COLO829 (cell line): ENCODE results near the gene SPRYD3.
A peak's percentile ranks its signal among the peaks of the same experiment; 100 is the strongest.
"Not testable (repeated sequence)": the region's sequence is repeated elsewhere in the genome, so short reads cannot be mapped to it uniquely, and the experiment has no call there.

ENCODE experiments used
- DNase-seq: peaks from one replicate; pipeline ENCODE4 v3.0.0; 2012; ENCODE audit warnings: low spot score

SPRYD3 gene

GRCh38 chr12:53101931-53102781 lies 23.0 kb upstream of the SPRYD3 start:
- no peak for DNase-seq

GRCh38 chr12:53101266-53101665 lies 22.1 kb upstream of the SPRYD3 start:
- DNase-seq: no peak

- DNase-seq: no peak
Measured at GRCh38 chr12:53100466-53101151, 21.4 kb upstream of the SPRYD3 start.

GRCh38 chr12:53099071-53099882 lies 20.1 kb upstream of the SPRYD3 start:
- DNase-seq: peak; percentile 97

GRCh38 chr12:53098354-53098981 lies 19.3 kb upstream of the SPRYD3 start:
- no peak for DNase-seq

- DNase-seq: no peak
Measured at GRCh38 chr12:53097564-53098353, 18.6 kb upstream of the SPRYD3 start, which contains the start of gene IGFBP6. Gene IGFBP6, plus strand, starts transcription at chr12:53097667. Its CDS starts 51 bp downstream, at chr12:53097718.

GRCh38 chr12:53097207-53097563 lies 18.0 kb upstream of the SPRYD3 start:
- no peak for DNase-seq

- no peak for DNase-seq
Measured at GRCh38 chr12:53096759-53097158, 17.6 kb upstream of the SPRYD3 start.

- DNase-seq: no peak
Measured at GRCh38 chr12:53096089-53096741, 17.0 kb upstream of the SPRYD3 start.

- not testable (repeated sequence) for DNase-seq
Measured at GRCh38 chr12:53095596-53095895, 16.4 kb upstream of the SPRYD3 start.

GRCh38 chr12:53094796-53095595 lies 15.8 kb upstream of the SPRYD3 start:
- DNase-seq: not testable (repeated sequence)

GRCh38 chr12:53094394-53094787 lies 15.2 kb upstream of the SPRYD3 start:
- DNase-seq: no peak

- DNase-seq: no peak
Measured at GRCh38 chr12:53093777-53094393, 14.7 kb upstream of the SPRYD3 start.

- DNase-seq: no peak
Measured at GRCh38 chr12:53091756-53092155, 12.6 kb upstream of the SPRYD3 start.

GRCh38 chr12:53090554-53090953 lies 11.4 kb upstream of the SPRYD3 start:
- DNase-seq: no peak

GRCh38 chr12:53090105-53090504 lies 10.9 kb upstream of the SPRYD3 start:
- no peak for DNase-seq

GRCh38 chr12:53086361-53086760 lies 7.2 kb upstream of the SPRYD3 start:
- no peak for DNase-seq

- DNase-seq: no peak
Measured at GRCh38 chr12:53082637-53083175, 3.5 kb upstream of the SPRYD3 start.
